ENCODE data around the gene ZEB2. TPM values are rescaled to one million over a fixed set of nuclear protein-coding genes. Genes with fewer than 3 reads are reported as not detected.

The ZEB2 gene
- total RNA-seq (100 to 1,000 TPM in 1 of 5 experiments, 10 to 100 TPM in 1, 1 to 10 TPM in 3; 4.2 to 534 (median 6.6) TPM), polyA plus RNA-seq (under 1 TPM; 0.26 to 0.39 TPM), total RNA-seq (not detected)

DNA sequence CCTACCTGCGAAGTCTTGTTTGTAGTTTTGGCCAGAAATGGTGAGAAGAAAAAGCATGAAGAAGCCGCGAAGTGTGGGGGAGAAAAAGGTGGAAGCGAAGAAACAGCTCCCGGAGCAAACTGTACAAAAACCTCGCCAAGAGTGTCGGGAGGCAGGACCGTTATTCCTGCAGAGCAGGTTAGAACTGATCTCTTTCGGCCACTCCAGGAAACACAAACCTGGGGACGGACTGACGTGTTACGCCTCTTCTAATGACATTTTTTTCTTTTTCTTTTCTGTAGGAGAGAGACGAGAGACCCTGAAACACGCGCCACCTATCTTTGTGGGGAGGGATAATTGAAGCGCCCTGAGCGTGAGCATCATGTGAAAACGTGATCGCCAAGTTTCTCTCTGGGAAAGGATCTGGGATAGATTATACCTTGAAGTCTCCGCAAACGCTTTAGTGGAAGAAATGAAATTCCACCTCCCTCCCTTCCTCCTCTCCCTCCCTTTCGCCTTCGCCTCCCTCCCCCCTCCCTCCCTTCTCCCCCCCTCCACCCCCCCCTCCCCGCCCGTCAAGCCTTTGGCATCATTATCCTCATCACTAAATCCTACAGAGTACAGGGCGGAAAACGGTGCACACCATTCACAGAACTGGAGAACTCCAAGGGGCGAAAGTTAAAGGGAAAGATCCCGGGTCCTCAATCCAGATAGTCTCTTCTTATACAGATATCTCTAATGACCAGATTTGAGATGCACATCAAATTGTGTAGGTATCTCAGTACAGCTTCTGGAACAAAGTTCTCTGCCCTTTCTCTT, at the start of gene ZEB2:
TSS of gene ZEB2 (minus strand) at position 186 of the 798 bp plus-strand sequence. CDS start 2,769 bp downstream, outside the sequence.
- H3K9me3 Mint-ChIP-seq = peaks cover 0 to 7% (median 0%) of the 10 kb centered on the region in 11 donors
- H3K4me3 ChIP-seq (ENCODE audit: low read length) = peak within 1 kb of the TSS; percentile 49
- H3K27me3 ChIP-seq (ENCODE audit: control insufficient read depth in 2 of 2, insufficient read depth in 2 of 2, low read length in 2 of 2) = peaks cover 0 to 46% of the 10 kb centered on the region in 2 donors
- POLR2A ChIA-PET = no interaction called here
- H3K4me1 Mint-ChIP-seq = peaks cover 25 to 41% (median 33%) of the 10 kb centered on the region in 7 donors
- no peak within 1 kb of the TSS for H3K27ac ChIP-seq (ENCODE audit: low read depth, low read length)
- intact Hi-C loops (cut with micrococcal nuclease) = loop anchor here (5.0 to 10.0 kb wide), 3 partner anchors 188 to 1485 kb away; a partner anchor contains a TSS
- H3K4me1 ChIP-seq (ENCODE audit: control insufficient read depth in 2 of 2, insufficient read depth in 2 of 2, low read length in 2 of 2) = peaks cover 14 to 37% of the 10 kb centered on the region in 2 donors
- H3K36me3 ChIP-seq (ENCODE audit: control insufficient read depth in 2 of 3, insufficient read depth in 3 of 3, low read length in 3 of 3) = no peaks in the 10 kb centered on the region
- H3K9me3 ChIP-seq (ENCODE audit: control insufficient read depth in 2 of 3, low read length in 3 of 3) = no peaks in the 10 kb centered on the region
- CTCF ChIA-PET = interaction anchor here (0.6 kb wide), 1 partner anchor 70 kb away, joined by 3 read pairs; no protein-coding TSS in a partner anchor
- ATAC-seq = peak; percentile 59
- H3K27ac Mint-ChIP-seq = no peak within 1 kb of the TSS
- peak within 1 kb of the TSS in 1 of 10 donors; percentile 42 for H3K4me3 Mint-ChIP-seq
- DNase-seq = no peak
- peaks cover 36 to 56% (median 46%) of the 10 kb centered on the region in 5 donors for H3K27me3 Mint-ChIP-seq
- peaks cover 0 to 4% (median 0%) of the 10 kb centered on the region in 5 donors for H3K36me3 Mint-ChIP-seq

DNA sequence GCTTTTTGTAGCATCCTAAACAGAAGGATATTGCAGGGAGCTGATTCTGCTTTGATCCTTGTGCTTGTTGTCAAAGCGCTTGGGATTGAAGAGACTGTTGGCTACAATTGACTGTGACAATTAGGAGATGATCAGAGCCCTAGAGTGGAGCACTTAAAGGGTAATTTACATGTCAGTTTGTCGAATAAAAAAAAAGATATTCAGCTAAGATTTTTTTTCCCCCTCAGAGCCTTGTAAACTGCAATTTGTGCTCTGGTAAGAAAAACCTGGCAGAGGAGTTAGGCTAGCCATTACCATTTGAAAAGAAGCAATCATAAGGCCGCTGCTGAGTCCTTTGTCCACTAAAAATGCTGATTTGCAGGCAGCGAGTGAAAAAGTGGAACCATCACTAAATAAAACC, 47.8 kb upstream of the ZEB2 start:
- Mint-ChIP-seq H3K4me3 (no peak overlapping the region), H3K27ac (no peak overlapping the region), H3K27me3 (peaks cover 10 to 24% (median 17%) of the 10 kb centered on the region in 5 donors), H3K9me3 (peaks cover 0 to 2% (median 0%) of the 10 kb centered on the region in 11 donors), H3K36me3 (no peaks in the 10 kb centered on the region), H3K4me1 (peaks cover 0 to 3% (median 0%) of the 10 kb centered on the region in 7 donors)
- Histone ChIP-seq H3K27ac (ENCODE audit: low read depth, low read length) (no peak overlapping the region), H3K4me1 (ENCODE audit: control insufficient read depth in 2 of 2, insufficient read depth in 2 of 2, low read length in 2 of 2) (no peaks in the 10 kb centered on the region), H3K36me3 (ENCODE audit: control insufficient read depth in 2 of 3, insufficient read depth in 3 of 3, low read length in 3 of 3) (no peaks in the 10 kb centered on the region), H3K27me3 (ENCODE audit: control insufficient read depth in 2 of 2, insufficient read depth in 2 of 2, low read length in 2 of 2) (no peaks in the 10 kb centered on the region), H3K9me3 (ENCODE audit: control insufficient read depth in 2 of 3, low read length in 3 of 3) (no peaks in the 10 kb centered on the region), H3K4me3 (ENCODE audit: low read length) (no peak overlapping the region)
- POLR2A ChIA-PET = interaction anchor here (0.8 kb wide), 1 partner anchor 348 kb away, joined by 3 read pairs; no protein-coding TSS in a partner anchor
- no peak for ATAC-seq
- CTCF ChIA-PET = no interaction called here
- intact Hi-C loops (cut with micrococcal nuclease) = no loop called here
- no peak for DNase-seq

DNA sequence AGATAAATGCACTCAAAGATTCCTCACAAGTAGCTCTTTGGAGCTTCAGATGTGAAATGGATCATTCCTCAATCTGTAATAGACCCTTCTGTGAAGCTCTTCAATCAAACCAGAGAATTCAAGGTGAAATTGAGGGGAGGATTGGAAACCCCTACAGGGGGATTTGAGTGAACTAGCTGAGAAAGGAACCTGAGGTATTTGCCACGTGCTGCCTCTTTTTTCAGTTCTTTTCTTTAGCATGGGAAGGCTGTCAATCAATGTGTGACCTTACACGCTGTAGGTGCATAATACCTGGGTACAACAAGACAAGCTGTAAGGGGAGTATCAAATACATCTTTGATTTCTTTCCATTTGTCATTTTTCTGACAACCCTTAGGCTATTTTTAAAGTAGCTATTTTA, 46.5 kb upstream of the ZEB2 start:
- H3K27me3 ChIP-seq (ENCODE audit: control insufficient read depth in 2 of 2, insufficient read depth in 2 of 2, low read length in 2 of 2) = no peaks in the 10 kb centered on the region
- no peak overlapping the region for H3K27ac ChIP-seq (ENCODE audit: low read depth, low read length)
- Mint-ChIP-seq H3K27ac (no peak overlapping the region), H3K9me3 (peaks cover 0 to 2% (median 0%) of the 10 kb centered on the region in 11 donors), H3K36me3 (no peaks in the 10 kb centered on the region), H3K4me1 (peaks cover 0 to 3% (median 0%) of the 10 kb centered on the region in 7 donors), H3K27me3 (peaks cover 5 to 13% (median 11%) of the 10 kb centered on the region in 5 donors), H3K4me3 (no peak overlapping the region)
- ChIA-PET CTCF (no interaction called here), POLR2A (no interaction called here)
- H3K4me3 ChIP-seq (ENCODE audit: low read length) = no peak overlapping the region
- DNase-seq (no peak), ATAC-seq (no peak)
- intact Hi-C loops (cut with micrococcal nuclease) = no loop called here
- no peaks in the 10 kb centered on the region for H3K36me3 ChIP-seq (ENCODE audit: control insufficient read depth in 2 of 3, insufficient read depth in 3 of 3, low read length in 3 of 3)
- H3K9me3 ChIP-seq (ENCODE audit: control insufficient read depth in 2 of 3, low read length in 3 of 3) = no peaks in the 10 kb centered on the region
- no peaks in the 10 kb centered on the region for H3K4me1 ChIP-seq (ENCODE audit: control insufficient read depth in 2 of 2, insufficient read depth in 2 of 2, low read length in 2 of 2)

DNA sequence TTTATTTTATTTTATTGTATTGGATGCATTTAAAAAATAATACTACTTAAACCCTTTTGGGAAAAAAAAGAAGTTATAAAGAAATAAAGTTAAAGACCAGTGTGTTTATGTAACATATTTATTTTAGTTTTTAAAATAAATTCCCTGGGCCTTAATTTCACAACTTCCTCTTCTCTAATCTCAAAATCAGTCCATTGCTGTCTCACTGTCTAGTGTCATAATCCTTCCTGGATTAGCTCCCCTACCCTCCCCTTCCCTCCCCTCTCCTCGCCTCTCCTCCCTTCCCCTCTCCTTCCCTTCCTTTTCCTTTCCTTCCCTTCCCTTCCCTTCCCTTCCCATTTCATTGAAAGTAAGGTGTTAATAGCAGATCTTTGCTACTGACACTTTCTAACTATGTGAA, 40.3 kb upstream of the ZEB2 start:
- H3K27me3 Mint-ChIP-seq = peaks cover under 1 to 28% (median 6%) of the 10 kb centered on the region in 5 donors
- H3K27ac Mint-ChIP-seq = no peak overlapping the region
- intact Hi-C loops (cut with micrococcal nuclease) = no loop called here
- H3K36me3 Mint-ChIP-seq = no peaks in the 10 kb centered on the region
- peaks cover 0 to 2% (median 0%) of the 10 kb centered on the region in 11 donors for H3K9me3 Mint-ChIP-seq
- ChIA-PET POLR2A (no interaction called here), CTCF (no interaction called here)
- no peak overlapping the region for H3K27ac ChIP-seq (ENCODE audit: low read depth, low read length)
- no peak for DNase-seq
- no peak overlapping the region for H3K4me3 Mint-ChIP-seq
- H3K4me3 ChIP-seq (ENCODE audit: low read length) = no peak overlapping the region
- no peaks in the 10 kb centered on the region for H3K36me3 ChIP-seq (ENCODE audit: control insufficient read depth in 2 of 3, insufficient read depth in 3 of 3, low read length in 3 of 3)
- H3K9me3 ChIP-seq (ENCODE audit: control insufficient read depth in 2 of 3, low read length in 3 of 3) = no peaks in the 10 kb centered on the region
- H3K4me1 Mint-ChIP-seq = peaks cover 0 to 3% (median 0%) of the 10 kb centered on the region in 7 donors
- H3K27me3 ChIP-seq (ENCODE audit: control insufficient read depth in 2 of 2, insufficient read depth in 2 of 2, low read length in 2 of 2) = no peaks in the 10 kb centered on the region
- no peaks in the 10 kb centered on the region for H3K4me1 ChIP-seq (ENCODE audit: control insufficient read depth in 2 of 2, insufficient read depth in 2 of 2, low read length in 2 of 2)
- no peak for ATAC-seq

DNA sequence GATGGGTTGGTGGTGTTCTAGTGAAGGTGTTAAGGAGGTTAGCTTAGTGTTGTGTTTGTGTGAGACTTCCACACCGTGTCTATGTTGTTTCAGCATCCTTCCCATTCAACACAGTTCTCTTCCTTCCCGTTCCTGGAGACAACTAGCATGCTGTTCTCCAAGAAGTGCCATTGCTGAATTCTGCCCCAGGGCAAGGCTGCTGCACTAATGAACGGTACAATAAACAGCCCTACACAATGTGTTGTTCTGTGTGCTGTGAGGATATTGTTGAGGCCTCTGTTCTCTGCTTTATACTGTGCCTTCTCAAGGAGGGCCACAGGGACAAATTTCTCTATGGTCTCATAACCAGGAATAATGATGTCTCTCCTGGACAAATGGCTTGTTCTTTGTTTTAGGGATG, 39.8 kb upstream of the ZEB2 start:
- H3K9me3 ChIP-seq (ENCODE audit: control insufficient read depth in 2 of 3, low read length in 3 of 3) = no peaks in the 10 kb centered on the region
- H3K36me3 ChIP-seq (ENCODE audit: control insufficient read depth in 2 of 3, insufficient read depth in 3 of 3, low read length in 3 of 3) = no peaks in the 10 kb centered on the region
- intact Hi-C loops (cut with micrococcal nuclease) = no loop called here
- H3K4me3 ChIP-seq (ENCODE audit: low read length) = no peak overlapping the region
- H3K4me1 ChIP-seq (ENCODE audit: control insufficient read depth in 2 of 2, insufficient read depth in 2 of 2, low read length in 2 of 2) = no peaks in the 10 kb centered on the region
- no peak overlapping the region for H3K27ac Mint-ChIP-seq
- ATAC-seq (no peak), DNase-seq (no peak)
- H3K27me3 ChIP-seq (ENCODE audit: control insufficient read depth in 2 of 2, insufficient read depth in 2 of 2, low read length in 2 of 2) = no peaks in the 10 kb centered on the region
- peaks cover 0 to 3% (median 0%) of the 10 kb centered on the region in 7 donors for H3K4me1 Mint-ChIP-seq
- H3K9me3 Mint-ChIP-seq = peaks cover 0 to 2% (median 0%) of the 10 kb centered on the region in 11 donors
- H3K4me3 Mint-ChIP-seq = no peak overlapping the region
- ChIA-PET POLR2A (no interaction called here), CTCF (interaction anchor here (0.6 kb wide), 1 partner anchor 10 kb away, joined by 3 read pairs; no protein-coding TSS in a partner anchor)
- H3K27me3 Mint-ChIP-seq = peaks cover 0 to 32% (median 5%) of the 10 kb centered on the region in 5 donors
- no peaks in the 10 kb centered on the region for H3K36me3 Mint-ChIP-seq
- H3K27ac ChIP-seq (ENCODE audit: low read depth, low read length) = no peak overlapping the region

DNA sequence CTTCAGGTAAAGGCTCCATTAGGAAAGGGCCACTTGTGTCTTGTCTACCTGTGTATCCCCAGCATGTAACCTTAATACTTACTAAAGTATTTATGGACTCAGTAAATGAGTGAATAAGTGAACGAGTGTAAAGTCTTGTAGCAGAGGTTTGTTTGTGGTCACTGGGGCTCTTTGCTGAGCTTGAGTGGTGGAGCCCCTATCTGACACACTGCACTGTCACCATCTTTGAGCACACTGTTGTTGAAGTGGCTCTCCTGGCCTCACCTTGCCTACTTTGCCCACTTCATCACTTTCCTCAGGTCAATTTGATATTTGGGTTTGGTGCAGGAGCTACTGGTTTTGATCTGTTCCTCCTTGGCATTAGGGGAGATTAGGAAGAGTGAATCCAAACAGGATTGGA, 39.3 kb upstream of the ZEB2 start:
- ATAC-seq (no peak), DNase-seq (no peak)
- H3K4me1 Mint-ChIP-seq = peaks cover 0 to 3% (median 0%) of the 10 kb centered on the region in 7 donors
- H3K27me3 Mint-ChIP-seq = peaks cover 0 to 32% (median 5%) of the 10 kb centered on the region in 5 donors
- H3K36me3 Mint-ChIP-seq = no peaks in the 10 kb centered on the region
- Histone ChIP-seq H3K27me3 (ENCODE audit: control insufficient read depth in 2 of 2, insufficient read depth in 2 of 2, low read length in 2 of 2) (no peaks in the 10 kb centered on the region), H3K27ac (ENCODE audit: low read depth, low read length) (no peak overlapping the region), H3K36me3 (ENCODE audit: control insufficient read depth in 2 of 3, insufficient read depth in 3 of 3, low read length in 3 of 3) (no peaks in the 10 kb centered on the region), H3K4me1 (ENCODE audit: control insufficient read depth in 2 of 2, insufficient read depth in 2 of 2, low read length in 2 of 2) (no peaks in the 10 kb centered on the region), H3K4me3 (ENCODE audit: low read length) (no peak overlapping the region), H3K9me3 (ENCODE audit: control insufficient read depth in 2 of 3, low read length in 3 of 3) (no peaks in the 10 kb centered on the region)
- no peak overlapping the region for H3K4me3 Mint-ChIP-seq
- intact Hi-C loops (cut with micrococcal nuclease) = no loop called here
- H3K27ac Mint-ChIP-seq = no peak overlapping the region
- POLR2A ChIA-PET = no interaction called here
- CTCF ChIA-PET = interaction anchor here (0.6 kb wide), 1 partner anchor 11 kb away, joined by 3 read pairs; no protein-coding TSS in a partner anchor
- H3K9me3 Mint-ChIP-seq = peaks cover 0 to 2% (median 0%) of the 10 kb centered on the region in 11 donors
